Islet of Langerhans (tissue), 1 donor: Measurements from ENCODE around the gene ACTL10.

Experiments
- FAIRE-seq: peaks from one replicate; lab custom pipeline; 2011; peaks lifted over from hg19 to GRCh38; lab: Jason Lieb, UNC

The ACTL10 gene

GRCh38 chr20:33664085-33664761 lies 2.5 kb upstream of the ACTL10 start:
- FAIRE-seq: no peak

GRCh38 chr20:33664762-33665144 lies 2.0 kb upstream of the ACTL10 start:
- no peak for FAIRE-seq

- no peak for FAIRE-seq
Measured at GRCh38 chr20:33667245-33667675, 517 bp downstream of the ACTL10 start.

- no peak for FAIRE-seq
Measured at GRCh38 chr20:33667676-33668465, 1.1 kb downstream of the ACTL10 start.

- no peak for FAIRE-seq
Measured at GRCh38 chr20:33668466-33669155, 1.9 kb downstream of the ACTL10 start.

GRCh38 chr20:33669224-33669623 lies 2.5 kb downstream of the ACTL10 start:
- no peak for FAIRE-seq

GRCh38 chr20:33669873-33670640 lies 3.3 kb downstream of the ACTL10 start:
- FAIRE-seq: no peak

- no peak for FAIRE-seq
Measured at GRCh38 chr20:33670715-33671499, 4.2 kb downstream of the ACTL10 start.

- FAIRE-seq: no peak
Measured at GRCh38 chr20:33671573-33672288, 5.0 kb downstream of the ACTL10 start.

- FAIRE-seq: no peak
Measured at GRCh38 chr20:33672426-33673113, 5.8 kb downstream of the ACTL10 start.

- FAIRE-seq: no peak
Measured at GRCh38 chr20:33673114-33673409, 6.3 kb downstream of the ACTL10 start.

GRCh38 chr20:33673410-33674293 lies 6.9 kb downstream of the ACTL10 start:
- no peak for FAIRE-seq

GRCh38 chr20:33674294-33675135 lies 7.8 kb downstream of the ACTL10 start, which contains the start of gene NECAB3:
Gene NECAB3, minus strand, starts transcription at chr20:33674428. Its CDS starts 76 bp downstream, at chr20:33674352.
- FAIRE-seq: no peak

- no peak for FAIRE-seq
Measured at GRCh38 chr20:33675136-33675959, 8.6 kb downstream of the ACTL10 start.

- no peak for FAIRE-seq
Measured at GRCh38 chr20:33676121-33676520, 9.4 kb downstream of the ACTL10 start.

GRCh38 chr20:33676652-33677645 lies 10.2 kb downstream of the ACTL10 start:
- FAIRE-seq: no peak
